Mammary epithelial cell (primary cell): ENCODE measurements around the gene SLC48A1.

ENCODE experiments used
- EZH2 ChIP-seq: IDR thresholded peaks from 2 replicates; pipeline ENCODE4 v1.6.1; 2012; ENCODE audit warnings: low read length, inconsistent platforms, borderline replicate concordance
- TF ChIP-seq, protein P1 (sequence below), 2 donors: IDR thresholded peaks in 1 of 2; conservative IDR thresholded peaks in 1 of 2; 2 replicates each; pipeline ENCODE4 v1.5.1; 2011 to 2012; ENCODE audit warnings: inconsistent platforms in 2 of 2, low read length in 2 of 2, mild to moderate bottlenecking in 2 of 2, control low read depth in 1 of 2, low read depth in 1 of 2; ENCODE audit not compliant: insufficient read depth in 1 of 2; ENCODE audit errors: extremely low read depth in 1 of 2

GRCh38 chr12:47763481-47764346 is 9.3 kb upstream of the SLC48A1 start:
- TF ChIP-seq, protein P1, sequence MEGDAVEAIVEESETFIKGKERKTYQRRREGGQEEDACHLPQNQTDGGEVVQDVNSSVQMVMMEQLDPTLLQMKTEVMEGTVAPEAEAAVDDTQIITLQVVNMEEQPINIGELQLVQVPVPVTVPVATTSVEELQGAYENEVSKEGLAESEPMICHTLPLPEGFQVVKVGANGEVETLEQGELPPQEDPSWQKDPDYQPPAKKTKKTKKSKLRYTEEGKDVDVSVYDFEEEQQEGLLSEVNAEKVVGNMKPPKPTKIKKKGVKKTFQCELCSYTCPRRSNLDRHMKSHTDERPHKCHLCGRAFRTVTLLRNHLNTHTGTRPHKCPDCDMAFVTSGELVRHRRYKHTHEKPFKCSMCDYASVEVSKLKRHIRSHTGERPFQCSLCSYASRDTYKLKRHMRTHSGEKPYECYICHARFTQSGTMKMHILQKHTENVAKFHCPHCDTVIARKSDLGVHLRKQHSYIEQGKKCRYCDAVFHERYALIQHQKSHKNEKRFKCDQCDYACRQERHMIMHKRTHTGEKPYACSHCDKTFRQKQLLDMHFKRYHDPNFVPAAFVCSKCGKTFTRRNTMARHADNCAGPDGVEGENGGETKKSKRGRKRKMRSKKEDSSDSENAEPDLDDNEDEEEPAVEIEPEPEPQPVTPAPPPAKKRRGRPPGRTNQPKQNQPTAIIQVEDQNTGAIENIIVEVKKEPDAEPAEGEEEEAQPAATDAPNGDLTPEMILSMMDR (conservative IDR thresholded peaks at IDR 0.05 in 1 of 2, IDR thresholded peaks at IDR 0.05 in 1 of 2; ENCODE audit: extremely low read depth in 1 of 2, insufficient read depth in 1 of 2, low read depth in 1 of 2, low read length in 2 of 2) = no peak
- no peak for TF ChIP-seq EZH2
